GM23248 (cell line): ENCODE data around the gene TRIM37.

Source experiments
- EZH2 ChIP-seq: fragments of 200-600 bp; sonication (generic); IDR thresholded peaks from 2 replicates; pipeline ENCODE4 v1.6.1; 2018; ENCODE audit warnings: antibody characterized with exemption, mild to moderate bottlenecking; ENCODE audit not compliant: insufficient read depth, poor library complexity, severe bottlenecking
- EZH2phosphoT487 ChIP-seq: fragments of 200-600 bp; sonication (generic); IDR thresholded peaks from 2 replicates; pipeline ENCODE4 v1.6.1; 2018; ENCODE audit warnings: antibody characterized with exemption, moderate library complexity, mild to moderate bottlenecking, low read depth; ENCODE audit not compliant: insufficient read depth

- no peak for TF ChIP-seq EZH2
- no peak for TF ChIP-seq EZH2phosphoT487
These were observed 47.6 kb upstream of the TRIM37 start for GRCh38 chr17:59154292-59154720.
